Gastrocnemius medialis (tissue), 4 donors: Measurements from ENCODE around the gene RPL21. TPM values are rescaled to one million over a fixed set of nuclear protein-coding genes. Genes with fewer than 3 reads are reported as not detected.
"Not testable (repeated sequence)": the region's sequence is repeated elsewhere in the genome, so short reads cannot be mapped to it uniquely, and the experiment has no call there.

Source experiments
- ATAC-seq, 2 donors: fragments of 150-250 bp; one replicate each; pipeline ENCODE4 v1.9.1; 2016
- DNase-seq, 2 donors: peaks; one replicate each; pipeline ENCODE4 v3.0.0-alpha.2; 2019
- H3K27ac ChIP-seq, 4 donors: fragments of 200-600 bp; sonication (generic); 1 replicate in 1 of 4; 2 replicates in 3 of 4; pipeline ENCODE4 v1.5.1; 2016 to 2018; ENCODE audit warnings: mild to moderate bottlenecking in 2 of 4, moderate library complexity in 1 of 4
- H3K27me3 ChIP-seq, 3 donors: fragments of 200-600 bp; sonication (generic) in 2 of 3; 1 replicate in 1 of 3; 2 replicates in 2 of 3; pipeline versions ENCODE4 v1.5.1 to v1.6.0; 2016 to 2019; ENCODE audit warnings: mild to moderate bottlenecking in 1 of 3, moderate library complexity in 1 of 3
- H3K36me3 ChIP-seq, 2 donors: fragments of 200-600 bp; sonication (generic) in 1 of 2; one replicate each; pipeline ENCODE4 v1.5.1; 2017 to 2018
- H3K4me1 ChIP-seq, 2 donors: fragments of 200-600 bp; sonication (generic) in 1 of 2; one replicate each; pipeline ENCODE4 v1.5.1; 2016 to 2017; ENCODE audit warnings: mild to moderate bottlenecking in 2 of 2
- H3K4me3 ChIP-seq, 4 donors: fragments of 200-600 bp; sonication (generic) in 3 of 4; 1 replicate in 1 of 4; 2 replicates in 3 of 4; pipeline ENCODE4 v1.5.1; 2016 to 2019; ENCODE audit warnings: mild to moderate bottlenecking in 2 of 4
- H3K9me3 ChIP-seq, 3 donors: fragments of 200-600 bp; sonication (generic) in 2 of 3; 1 replicate in 1 of 3; 2 replicates in 2 of 3; pipeline ENCODE4 v1.5.1; 2016 to 2019
- POLR2A ChIP-seq, 2 donors: fragments of 450-650 bp; IDR thresholded peaks; one replicate each; pipeline ENCODE4 v1.6.1; 2017; ENCODE audit warnings: antibody characterized with exemption in 2 of 2, mild to moderate bottlenecking in 2 of 2, moderate library complexity in 2 of 2
- in situ Hi-C, 4 donors: fragments of 200-750 bp; cut with MboI; loops; one replicate each; pipeline versions ENCODE4 v1.15.0 to v1.8.0; 2017; ENCODE audit warnings: low sequenced_read_pairs in 4 of 4
- intact Hi-C: fragments of 100-400 bp; cut with DNase I; formaldehyde crosslinking; loops from one replicate; pipeline ENCODE4 v1.15.1; 2023; ENCODE audit warnings: low total_unique reads
- total RNA-seq, 4 donors: library from RNA; depleted of rRNA; stranded (reverse); fragments of >200 nt; gene quantifications; one replicate each; pipeline versions ENCODE4 v1.1.0 to v1.2.3, GENCODE V29; 2016
- TF ChIP-seq, protein P1 (sequence below), 5 experiments: fragments of 450-650 bp in 3 of 5; fragments of 200-600 bp in 2 of 5; sonication (generic) in 2 of 5; IDR thresholded peaks in 4 of 5; conservative IDR thresholded peaks in 1 of 5; 1 replicate in 4 of 5; 2 replicates in 1 of 5; pipeline ENCODE4 v1.5.1; 2016 to 2019; ENCODE audit warnings: antibody characterized with exemption in 5 of 5, mild to moderate bottlenecking in 3 of 5, moderate library complexity in 3 of 5

The RPL21 gene
- total RNA-seq, 4 donors from 2014 or later: 774 to 913 (median 796) TPM

DNA sequence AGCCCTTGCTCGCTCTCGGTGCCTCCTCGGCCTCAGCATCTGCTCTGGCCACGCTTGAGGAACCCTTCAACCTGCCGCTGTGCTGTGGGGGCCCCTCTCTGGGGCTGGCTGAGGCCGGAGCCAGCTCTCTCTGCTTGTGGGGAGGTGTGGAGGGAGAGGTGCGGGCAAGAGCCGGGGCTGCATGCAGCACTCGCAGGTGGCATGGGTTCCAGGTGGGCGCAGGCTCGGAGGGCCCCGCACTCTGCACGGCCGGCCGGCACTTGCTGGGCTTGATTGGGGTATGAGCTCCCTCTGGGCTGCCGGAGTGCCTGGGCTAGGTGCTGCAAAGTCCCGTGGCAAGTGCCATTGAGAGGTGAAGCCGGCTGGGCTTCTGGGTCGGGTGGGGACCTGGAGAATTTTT is 31.7 kb upstream of the RPL21 start:
- ATAC-seq (no peak), DNase-seq (no peak)
- Histone ChIP-seq H3K27me3 (no peaks in the 10 kb centered on the region), H3K4me1 (no peaks in the 10 kb centered on the region), H3K27ac (no peak overlapping the region), H3K9me3 (no peaks in the 10 kb centered on the region), H3K4me3 (no peak overlapping the region), H3K36me3 (no peaks in the 10 kb centered on the region)
- no peak for TF ChIP-seq POLR2A (IDR thresholded peaks at IDR 0.05)
- TF ChIP-seq, protein P1, sequence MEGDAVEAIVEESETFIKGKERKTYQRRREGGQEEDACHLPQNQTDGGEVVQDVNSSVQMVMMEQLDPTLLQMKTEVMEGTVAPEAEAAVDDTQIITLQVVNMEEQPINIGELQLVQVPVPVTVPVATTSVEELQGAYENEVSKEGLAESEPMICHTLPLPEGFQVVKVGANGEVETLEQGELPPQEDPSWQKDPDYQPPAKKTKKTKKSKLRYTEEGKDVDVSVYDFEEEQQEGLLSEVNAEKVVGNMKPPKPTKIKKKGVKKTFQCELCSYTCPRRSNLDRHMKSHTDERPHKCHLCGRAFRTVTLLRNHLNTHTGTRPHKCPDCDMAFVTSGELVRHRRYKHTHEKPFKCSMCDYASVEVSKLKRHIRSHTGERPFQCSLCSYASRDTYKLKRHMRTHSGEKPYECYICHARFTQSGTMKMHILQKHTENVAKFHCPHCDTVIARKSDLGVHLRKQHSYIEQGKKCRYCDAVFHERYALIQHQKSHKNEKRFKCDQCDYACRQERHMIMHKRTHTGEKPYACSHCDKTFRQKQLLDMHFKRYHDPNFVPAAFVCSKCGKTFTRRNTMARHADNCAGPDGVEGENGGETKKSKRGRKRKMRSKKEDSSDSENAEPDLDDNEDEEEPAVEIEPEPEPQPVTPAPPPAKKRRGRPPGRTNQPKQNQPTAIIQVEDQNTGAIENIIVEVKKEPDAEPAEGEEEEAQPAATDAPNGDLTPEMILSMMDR (IDR thresholded peaks at IDR 0.05 in 4 of 5, conservative IDR thresholded peaks at IDR 0.05 in 1 of 5): no peak
- intact Hi-C loops (no loop called here), in situ Hi-C loops (loop anchor here in 1 of 4 donors (25.0 kb wide), 1 partner anchor 232 kb away; no protein-coding TSS in a partner anchor)

DNA sequence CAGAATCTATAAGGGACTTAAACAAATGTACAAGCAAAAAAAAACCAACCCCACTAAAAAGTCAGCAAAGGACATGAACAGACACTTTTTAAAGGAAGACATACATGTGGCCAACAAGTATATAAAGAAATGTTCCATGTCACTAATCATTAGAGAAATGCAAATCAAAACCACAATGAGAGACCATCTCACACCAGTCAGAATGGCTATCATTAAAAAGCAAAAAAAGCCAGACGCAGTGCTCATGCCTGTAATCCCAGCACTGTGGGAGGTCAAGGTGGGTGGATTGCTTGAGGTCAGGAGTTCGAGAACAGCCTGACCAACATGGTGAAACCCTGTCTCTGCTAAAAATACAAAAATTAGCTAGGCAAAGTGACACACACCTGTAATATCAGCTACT is 29.3 kb upstream of the RPL21 start:
- H3K4me1 ChIP-seq, H3K4me3 ChIP-seq, H3K27me3 ChIP-seq, H3K9me3 ChIP-seq, H3K36me3 ChIP-seq, DNase-seq, ATAC-seq, H3K27ac ChIP-seq, intact Hi-C loops: not testable (repeated sequence)
- in situ Hi-C loops: loop anchor here in 1 of 4 donors (25.0 kb wide), 1 partner anchor 235 kb away; no protein-coding TSS in a partner anchor

DNA sequence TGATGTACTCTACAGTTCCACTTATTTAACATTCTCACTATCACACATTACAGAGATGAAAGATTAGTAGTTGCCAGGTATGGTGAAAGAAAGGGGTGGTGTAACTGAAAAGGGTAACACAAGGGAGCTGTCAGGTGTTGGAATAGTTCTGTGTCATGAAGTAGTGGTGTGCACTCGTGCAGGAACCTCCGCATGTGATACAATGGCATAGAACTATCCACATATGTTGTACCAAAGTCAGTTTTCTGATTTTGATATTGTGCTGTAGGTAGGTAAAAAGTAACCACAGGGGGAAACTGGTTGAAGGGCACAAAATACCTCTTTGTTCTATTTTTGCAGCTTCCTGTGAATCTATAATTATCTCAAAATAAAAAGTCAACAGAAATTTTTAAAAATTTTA is 24.4 kb upstream of the RPL21 start:
- H3K4me3 ChIP-seq: no peak overlapping the region
- no peaks in the 10 kb centered on the region for H3K9me3 ChIP-seq
- in situ Hi-C loops (no loop called here), intact Hi-C loops (no loop called here)
- H3K36me3 ChIP-seq: no peaks in the 10 kb centered on the region
- TF ChIP-seq, protein P1 (IDR thresholded peaks at IDR 0.05 in 4 of 5, conservative IDR thresholded peaks at IDR 0.05 in 1 of 5): no peak
- TF ChIP-seq POLR2A (IDR thresholded peaks at IDR 0.05): no peak
- no peaks in the 10 kb centered on the region for H3K27me3 ChIP-seq
- DNase-seq (no peak), ATAC-seq (no peak)
- no peak overlapping the region for H3K27ac ChIP-seq
- no peaks in the 10 kb centered on the region for H3K4me1 ChIP-seq

DNA sequence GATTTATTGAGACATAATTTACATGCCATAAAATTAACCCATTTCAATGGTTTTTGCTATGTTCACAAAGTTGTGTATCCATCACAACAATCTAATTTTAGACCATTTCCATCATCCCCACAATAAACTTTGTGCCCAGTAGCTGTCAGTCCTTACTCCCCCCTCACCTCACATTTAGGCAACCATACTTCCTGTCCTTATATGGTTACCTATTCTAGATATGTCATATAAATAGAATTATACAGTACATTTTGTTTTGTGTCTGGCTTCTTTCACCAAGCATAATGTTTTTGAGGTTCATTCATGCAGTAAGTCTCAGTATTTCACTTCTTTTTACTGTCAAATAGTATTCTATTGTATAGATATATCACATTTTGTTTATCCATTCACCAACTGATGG is 23.2 kb upstream of the RPL21 start:
- TF ChIP-seq, protein P1 (IDR thresholded peaks at IDR 0.05 in 4 of 5, conservative IDR thresholded peaks at IDR 0.05 in 1 of 5): no peak
- no peak for TF ChIP-seq POLR2A (IDR thresholded peaks at IDR 0.05)
- intact Hi-C loops (no loop called here), in situ Hi-C loops (no loop called here)
- no peak overlapping the region for H3K27ac ChIP-seq
- no peak overlapping the region for H3K4me3 ChIP-seq
- H3K4me1 ChIP-seq: no peaks in the 10 kb centered on the region
- no peak for ATAC-seq
- H3K9me3 ChIP-seq: no peaks in the 10 kb centered on the region
- no peaks in the 10 kb centered on the region for H3K27me3 ChIP-seq
- H3K36me3 ChIP-seq: no peaks in the 10 kb centered on the region
- no peak for DNase-seq

DNA sequence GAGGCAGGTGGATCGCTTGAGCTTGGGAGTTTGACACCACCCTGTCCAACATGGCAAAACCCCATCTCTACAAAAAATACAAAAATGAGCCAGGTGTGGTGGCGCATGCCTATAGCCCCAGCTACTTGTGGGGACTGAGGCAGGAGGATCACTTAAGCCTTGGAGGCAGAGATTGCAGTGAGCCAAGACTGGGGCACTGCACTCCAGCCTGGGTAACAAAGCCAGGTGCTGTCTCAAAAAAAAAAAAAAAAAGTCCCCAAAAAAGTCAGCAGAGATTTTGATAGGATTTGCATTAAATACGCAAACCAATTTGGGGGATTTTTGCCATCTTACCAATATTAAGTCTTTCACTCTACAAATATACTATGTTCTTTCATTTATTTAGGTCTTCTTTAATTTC is 21.7 kb upstream of the RPL21 start:
- no peak for DNase-seq
- no peak for TF ChIP-seq POLR2A (IDR thresholded peaks at IDR 0.05)
- TF ChIP-seq, protein P1 (IDR thresholded peaks at IDR 0.05 in 4 of 5, conservative IDR thresholded peaks at IDR 0.05 in 1 of 5): no peak
- no peak for ATAC-seq
- Histone ChIP-seq H3K4me1 (no peaks in the 10 kb centered on the region), H3K27ac (no peak overlapping the region), H3K36me3 (no peaks in the 10 kb centered on the region), H3K27me3 (no peaks in the 10 kb centered on the region), H3K4me3 (no peak overlapping the region), H3K9me3 (no peaks in the 10 kb centered on the region)
- in situ Hi-C loops (no loop called here), intact Hi-C loops (no loop called here)
